ENCODE data around the gene PLEKHG2.

- TF ChIP-seq CTCF (conservative IDR thresholded peaks at IDR 0.05) (no peak; the same call in 1 of the 2 replicates), ZFX (IDR thresholded peaks at IDR 0.05) (no peak)
These were observed 1.6 kb downstream of the PLEKHG2 start for GRCh38 chr19:39413911-39414608.

All from C4-2B (cell line).